Measurements from ENCODE around the gene SYNPO. TPM values are rescaled to one million over a fixed set of nuclear protein-coding genes. Genes with fewer than 3 reads are reported as not detected.

SYNPO gene
- total RNA-seq, 1 donor, result 0.42 TPM

- H3K9me3 ChIP-seq (ENCODE audit: low read depth, low read length), result no peaks in the 10 kb centered on the region
- H3K4me3 ChIP-seq (ENCODE audit: low read length), result no peak overlapping the region
- H3K27me3 ChIP-seq (ENCODE audit: insufficient read depth, low read length), result peaks cover 15% of the 10 kb centered on the region
- peaks cover 26% of the 10 kb centered on the region for H3K4me1 ChIP-seq (ENCODE audit: insufficient read depth, low read length)
Measured at GRCh38 chr5:150627731-150628545, 12.5 kb upstream of the SYNPO start.

- no peaks in the 10 kb centered on the region for H3K9me3 ChIP-seq (ENCODE audit: low read depth, low read length)
- peaks cover 19% of the 10 kb centered on the region for H3K4me1 ChIP-seq (ENCODE audit: insufficient read depth, low read length)
- peaks cover 9% of the 10 kb centered on the region for H3K27me3 ChIP-seq (ENCODE audit: insufficient read depth, low read length)
- no peak overlapping the region for H3K4me3 ChIP-seq (ENCODE audit: low read length)
Measured at GRCh38 chr5:150628936-150629485, 11.4 kb upstream of the SYNPO start.

- H3K4me1 ChIP-seq (ENCODE audit: insufficient read depth, low read length), result peaks cover 14% of the 10 kb centered on the region
- peaks cover 5% of the 10 kb centered on the region for H3K27me3 ChIP-seq (ENCODE audit: insufficient read depth, low read length)
- H3K9me3 ChIP-seq (ENCODE audit: low read depth, low read length), result no peaks in the 10 kb centered on the region
- no peak overlapping the region for H3K4me3 ChIP-seq (ENCODE audit: low read length)
Measured at GRCh38 chr5:150630016-150630415, 10.4 kb upstream of the SYNPO start.

GRCh38 chr5:150630461-150631325 is 9.8 kb upstream of the SYNPO start:
- H3K4me3 ChIP-seq (ENCODE audit: low read length), result no peak overlapping the region
- H3K9me3 ChIP-seq (ENCODE audit: low read depth, low read length), result no peaks in the 10 kb centered on the region
- H3K4me1 ChIP-seq (ENCODE audit: insufficient read depth, low read length), result peaks cover 7% of the 10 kb centered on the region
- H3K27me3 ChIP-seq (ENCODE audit: insufficient read depth, low read length), result no peaks in the 10 kb centered on the region

GRCh38 chr5:150631326-150631701 is 9.1 kb upstream of the SYNPO start:
- Histone ChIP-seq H3K4me1 (ENCODE audit: insufficient read depth, low read length) (peaks cover 5% of the 10 kb centered on the region), H3K9me3 (ENCODE audit: low read depth, low read length) (no peaks in the 10 kb centered on the region), H3K4me3 (ENCODE audit: low read length) (no peak overlapping the region), H3K27me3 (ENCODE audit: insufficient read depth, low read length) (no peaks in the 10 kb centered on the region)

GRCh38 chr5:150632305-150633160 is 7.9 kb upstream of the SYNPO start:
- Histone ChIP-seq H3K4me1 (ENCODE audit: insufficient read depth, low read length) (no peaks in the 10 kb centered on the region), H3K9me3 (ENCODE audit: low read depth, low read length) (no peaks in the 10 kb centered on the region), H3K27me3 (ENCODE audit: insufficient read depth, low read length) (no peaks in the 10 kb centered on the region), H3K4me3 (ENCODE audit: low read length) (no peak overlapping the region)

GRCh38 chr5:150633429-150633828 is 7.0 kb upstream of the SYNPO start:
- Histone ChIP-seq H3K27me3 (ENCODE audit: insufficient read depth, low read length) (no peaks in the 10 kb centered on the region), H3K9me3 (ENCODE audit: low read depth, low read length) (no peaks in the 10 kb centered on the region), H3K4me1 (ENCODE audit: insufficient read depth, low read length) (no peaks in the 10 kb centered on the region), H3K4me3 (ENCODE audit: low read length) (no peak overlapping the region)

GRCh38 chr5:150636391-150637244 is 3.8 kb upstream of the SYNPO start:
- H3K4me3 ChIP-seq (ENCODE audit: low read length), result no peak overlapping the region
- no peaks in the 10 kb centered on the region for H3K9me3 ChIP-seq (ENCODE audit: low read depth, low read length)
- no peaks in the 10 kb centered on the region for H3K27me3 ChIP-seq (ENCODE audit: insufficient read depth, low read length)
- peaks cover 6% of the 10 kb centered on the region for H3K4me1 ChIP-seq (ENCODE audit: insufficient read depth, low read length)

- Histone ChIP-seq H3K4me3 (ENCODE audit: low read length) (no peak overlapping the region), H3K4me1 (ENCODE audit: insufficient read depth, low read length) (peaks cover 6% of the 10 kb centered on the region), H3K27me3 (ENCODE audit: insufficient read depth, low read length) (no peaks in the 10 kb centered on the region), H3K9me3 (ENCODE audit: low read depth, low read length) (no peaks in the 10 kb centered on the region)
Measured at GRCh38 chr5:150637245-150638052, 3.0 kb upstream of the SYNPO start.

- no peaks in the 10 kb centered on the region for H3K27me3 ChIP-seq (ENCODE audit: insufficient read depth, low read length)
- peaks cover 6% of the 10 kb centered on the region for H3K4me1 ChIP-seq (ENCODE audit: insufficient read depth, low read length)
- H3K4me3 ChIP-seq (ENCODE audit: low read length), result no peak overlapping the region
- H3K9me3 ChIP-seq (ENCODE audit: low read depth, low read length), result no peaks in the 10 kb centered on the region
Measured at GRCh38 chr5:150638053-150638444, 2.4 kb upstream of the SYNPO start.

GRCh38 chr5:150638488-150639376 is 1.7 kb upstream of the SYNPO start:
- Histone ChIP-seq H3K9me3 (ENCODE audit: low read depth, low read length) (no peaks in the 10 kb centered on the region), H3K4me3 (ENCODE audit: low read length) (no peak overlapping the region), H3K27me3 (ENCODE audit: insufficient read depth, low read length) (no peaks in the 10 kb centered on the region), H3K4me1 (ENCODE audit: insufficient read depth, low read length) (peaks cover 6% of the 10 kb centered on the region)

GRCh38 chr5:150639377-150639692 is 1.1 kb upstream of the SYNPO start:
- H3K4me3 ChIP-seq (ENCODE audit: low read length), result no peak overlapping the region
- H3K9me3 ChIP-seq (ENCODE audit: low read depth, low read length), result no peaks in the 10 kb centered on the region
- peaks cover 6% of the 10 kb centered on the region for H3K4me1 ChIP-seq (ENCODE audit: insufficient read depth, low read length)
- H3K27me3 ChIP-seq (ENCODE audit: insufficient read depth, low read length), result no peaks in the 10 kb centered on the region

- no peaks in the 10 kb centered on the region for H3K27me3 ChIP-seq (ENCODE audit: insufficient read depth, low read length)
Measured at GRCh38 chr5:150639751-150640150, 709 bp upstream of the SYNPO start.

More at GRCh38 chr5:150639751-150640150, 709 bp upstream of the SYNPO start:
- Histone ChIP-seq H3K4me3 (ENCODE audit: low read length) (no peak overlapping the region), H3K9me3 (ENCODE audit: low read depth, low read length) (no peaks in the 10 kb centered on the region), H3K4me1 (ENCODE audit: insufficient read depth, low read length) (peaks cover 6% of the 10 kb centered on the region)

Measured in mononuclear cell (primary cell).